Measurements from ENCODE around the gene MAS1.

GRCh38 chr6:159874435-159874834 lies 16.4 kb upstream of the MAS1 start:
- TF ChIP-seq KDM4B (CRISPR knock-in tag; IDR thresholded peaks at IDR 0.05) (no peak), POLR2A (IDR thresholded peaks at IDR 0.05; ENCODE audit: insufficient read depth in 1 of 2, low read depth in 2 of 2, low read length in 2 of 2) (no peak), PHF20 (CRISPR knock-in tag; IDR thresholded peaks at IDR 0.05) (no peak), YY1 (IDR thresholded peaks at IDR 0.05; ENCODE audit: insufficient read depth, insufficient replicate concordance, low read depth, low read length) (no peak)

Measured in HepG2 (cell line).